K562 (cell line): ENCODE measurements around the gene SLC37A4. TPM values are rescaled to one million over a fixed set of nuclear protein-coding genes. Genes with fewer than 3 reads are reported as not detected.

Experiments used
- ATF4 ChIP-seq: fragments of 450-650 bp; formaldehyde crosslinking; IDR thresholded peaks from 2 replicates; pipeline ENCODE4 v1.4.0; 2022; ENCODE audit warnings: mild to moderate bottlenecking, moderate library complexity
- CBFA2T2 ChIP-seq: fragments of 450-650 bp; conservative IDR thresholded peaks from 2 replicates; pipeline ENCODE4 v1.6.1; 2017; ENCODE audit warnings: mild to moderate bottlenecking
- GTF3C2 ChIP-seq: IDR thresholded peaks from 3 replicates; pipeline ENCODE4 v1.6.1; 2011; ENCODE audit warnings: borderline replicate concordance, mild to moderate bottlenecking, moderate library complexity; ENCODE audit not compliant: insufficient read length; ENCODE audit errors: extremely low read depth
- HMG20A ChIP-seq: fragments of 450-650 bp; formaldehyde crosslinking; conservative IDR thresholded peaks from 2 replicates; pipeline ENCODE4 v1.4.0; 2020; ENCODE audit warnings: mild to moderate bottlenecking, mixed read lengths
- JUN ChIP-seq, 2 experiments: sonication (generic) in 1 of 2; formaldehyde crosslinking in 1 of 2; IDR thresholded peaks; 2 replicates each; pipeline versions ENCODE4 v1.6.1 to v1.8.0; 2012 to 2022; ENCODE audit warnings: borderline replicate concordance in 2 of 2, mild to moderate bottlenecking in 2 of 2, improper control_type of control experiment in 1 of 2, low read depth in 1 of 2, low read length in 1 of 2, missing genetic modification reagents in 1 of 2
- LEF1 ChIP-seq: fragments of 450-650 bp; IDR thresholded peaks from 2 replicates; pipeline ENCODE4 v1.6.1; 2016; ENCODE audit warnings: mild to moderate bottlenecking
- MAZ ChIP-seq, 2 experiments: fragments of 450-650 bp in 1 of 2; sonication (generic) in 1 of 2; formaldehyde crosslinking; IDR thresholded peaks in 1 of 2; conservative IDR thresholded peaks in 1 of 2; 2 replicates each; pipeline versions ENCODE4 v1.4.0 to v1.5.0; 2020; ENCODE audit warnings: mild to moderate bottlenecking in 1 of 2, missing genetic modification reagents in 1 of 2
- NCOR1 ChIP-seq: fragments of 450-650 bp; IDR thresholded peaks from 2 replicates; pipeline ENCODE4 v1.6.1; 2016; ENCODE audit warnings: mild to moderate bottlenecking, moderate library complexity
- RBM15 ChIP-seq: fragments of 200-400 bp; formaldehyde crosslinking; IDR thresholded peaks from 2 replicates; pipeline ENCODE4 v1.6.1; 2018; ENCODE audit warnings: mild to moderate bottlenecking, low read length, moderate library complexity; ENCODE audit not compliant: insufficient read depth
- SAP30 ChIP-seq: fragments of 200-600 bp; sonication (generic); IDR thresholded peaks from 2 replicates; pipeline ENCODE4 v1.6.1; 2012; ENCODE audit warnings: borderline replicate concordance, low read depth, mild to moderate bottlenecking, moderate library complexity, low read length, control low read depth, inconsistent platforms; ENCODE audit not compliant: insufficient read depth, poor library complexity, severe bottlenecking
- SNIP1 ChIP-seq: fragments of 450-650 bp; IDR thresholded peaks from 2 replicates; pipeline ENCODE4 v1.7.1; 2017; ENCODE audit warnings: low read depth, mild to moderate bottlenecking
- TAF1 ChIP-seq: IDR thresholded peaks from 2 replicates; pipeline ENCODE4 v1.6.1; 2011; ENCODE audit warnings: mild to moderate bottlenecking, low read length, moderate library complexity; ENCODE audit not compliant: insufficient read depth, control insufficient read depth, severe bottlenecking; ENCODE audit errors: extremely low read depth
- ZBTB9 ChIP-seq: fragments of 450-650 bp; formaldehyde crosslinking; IDR thresholded peaks from 2 replicates; pipeline ENCODE4 v1.4.0; 2020; ENCODE audit warnings: mild to moderate bottlenecking, moderate library complexity
- ZEB2 ChIP-seq: fragments of 450-650 bp; IDR thresholded peaks from 2 replicates; pipeline ENCODE4 v1.6.1; 2016
- ZNF212 ChIP-seq: fragments of 450-650 bp; formaldehyde crosslinking; IDR thresholded peaks from 2 replicates; pipeline ENCODE4 v1.4.0; 2020; ENCODE audit warnings: mild to moderate bottlenecking
- ZNF592 ChIP-seq: fragments of 450-650 bp; IDR thresholded peaks from 2 replicates; pipeline ENCODE4 v1.6.1; 2017; ENCODE audit warnings: antibody characterized with exemption, mild to moderate bottlenecking
- ZSCAN29 ChIP-seq: fragments of 450-650 bp; IDR thresholded peaks from 2 replicates; pipeline ENCODE4 v1.6.1; 2017
- polyA plus RNA-seq, 8 experiments: library from polyadenylated mRNA; depleted of rRNA in 4 of 8; stranded (reverse) in 5 of 8; unstranded in 3 of 8; fragments of >200 nt; fragmentation: Nextera tagmentation in 2 of 8; fragmentation: Illumina TruSeq in 1 of 8; extraction: Ambion mirVana in 2 of 8; extraction: Trizol in 1 of 8; gene quantifications; 2 replicates each; pipeline versions ENCODE4 v1.2.1 to v1.2.3, GENCODE V29; 2011 to 2014; ENCODE audit warnings: inconsistent platforms in 1 of 8, missing spikeins in 1 of 8
- total RNA-seq, 7 experiments: library from RNA; depleted of rRNA in 6 of 7; stranded (reverse); fragments of >200 nt in 6 of 7; fragmentation: Illumina TruSeq in 2 of 7; extraction: Trizol in 2 of 7; gene quantifications; 2 replicates each; pipeline versions ENCODE4 v1.2.1 to v1.2.3, GENCODE V29; 2011 to 2021; ENCODE audit warnings: low replicate concordance in 1 of 7

Gene SLC37A4
- total and polyA plus RNA-seq, 9 of the 15 experiments (the other 6 are each of a cell fraction or from before 2014, with no cell fraction given), result 24.7 to 73.9 (median 40.7) TPM

DNA sequence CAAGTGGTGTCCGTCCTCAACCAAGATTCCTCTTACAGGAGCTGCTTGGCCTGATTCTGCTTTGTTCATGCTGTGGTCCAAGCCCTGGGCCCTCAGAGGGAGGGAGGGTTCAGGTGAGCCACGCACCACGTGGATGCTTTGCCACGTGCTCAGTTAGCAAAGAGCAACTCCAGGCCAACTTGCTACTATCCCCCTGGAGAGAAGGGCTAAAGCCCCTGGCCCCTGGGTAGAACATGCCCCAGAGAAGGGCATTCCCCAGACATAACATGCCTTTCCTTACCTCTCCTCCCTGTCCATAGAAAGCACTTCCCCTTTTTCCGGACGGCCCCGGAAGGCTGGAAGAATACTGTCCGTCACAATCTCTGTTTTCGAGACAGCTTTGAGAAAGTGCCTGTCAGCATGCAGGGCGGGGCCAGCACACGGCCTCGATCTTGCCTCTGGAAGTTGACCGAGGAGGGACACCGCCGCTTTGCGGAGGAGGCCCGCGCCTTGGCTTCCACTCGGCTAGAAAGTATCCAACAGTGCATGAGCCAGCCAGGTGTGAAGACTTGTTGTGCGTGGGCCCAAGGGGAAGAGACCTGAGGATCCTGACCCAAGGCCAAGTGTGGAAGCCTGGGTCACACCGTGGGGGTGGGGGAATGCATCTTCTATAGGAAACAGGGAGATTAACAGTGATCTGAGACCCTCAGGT lies 50.3 kb downstream of the SLC37A4 start (continued):
- TF ChIP-seq ZNF592 (peak; percentile 97), SAP30 (peak; percentile 26), ZSCAN29 (no peak), CBFA2T2 (peak; percentile 35; the same call in 1 of the 2 replicates), ATF4 (CRISPR knock-in tag) (0 out of 2 replicates have a peak, but pooled peaks have one; percentile 35), RBM15 (no peak), ZBTB9 (peak; percentile 68; the same call in 1 of the 2 replicates), HMG20A (CRISPR knock-in tag) (no peak), NCOR1 (peak; percentile 4; the same call in 1 of the 2 replicates), GTF3C2 (no peak), JUN (IDR thresholded peaks at IDR 0.05; ENCODE audit: borderline replicate concordance, low read depth, low read length) (no peak; the same call in 1 of the 2 replicates), JUN (CRISPR knock-in tag; IDR thresholded peaks at IDR 0.05; ENCODE audit: borderline replicate concordance) (0 out of 2 replicates have a peak, but pooled peaks have one; percentile 62), TAF1 (peak; percentile 42), SNIP1 (no peak), ZNF212 (CRISPR knock-in tag) (no peak), LEF1 (peak; percentile 63; the same call in 1 of the 2 replicates), MAZ (CRISPR knock-in tag; conservative IDR thresholded peaks at IDR 0.05 in 1 of 2, IDR thresholded peaks at IDR 0.05 in 1 of 2) (peak; percentile 65 to 94; a peak in 3 of 4 replicates), ZEB2 (peak; percentile 82)
